ENCODE data around the gene PUM1. TPM values are rescaled to one million over a fixed set of nuclear protein-coding genes. Genes with fewer than 3 reads are reported as not detected.

Gene PUM1
- polyA plus RNA-seq, 1 experiment, result 71.3 TPM

- POLR2A ChIA-PET, result no interaction called here
- H3K9me3 ChIP-seq (ENCODE audit: control insufficient read depth, insufficient read depth, low read length), result no peaks in the 10 kb centered on the region
- no peak for DNase-seq (ENCODE audit: low read depth, low spot score)
- H3K4me3 ChIP-seq (ENCODE audit: low read depth, low read length), result no peak overlapping the region
- no peak for TF ChIP-seq CTCF (IDR thresholded peaks at IDR 0.05; ENCODE audit: low read depth, low read length)
- no peak overlapping the region for H3K27ac ChIP-seq (ENCODE audit: low read depth, low read length)
- CTCF ChIA-PET, result interaction anchor here (1.3 kb wide), 1 partner anchor 94 kb away, joined by 7 read pairs; no protein-coding TSS in a partner anchor
- H3K27me3 ChIP-seq (ENCODE audit: control insufficient read depth, insufficient read depth, low read length), result no peaks in the 10 kb centered on the region
These were observed 170.1 kb downstream of the PUM1 start for GRCh38 chr1:30895382-30895943.

GRCh38 chr1:30894508-30894973, 171.0 kb downstream of the PUM1 start:
- CTCF ChIA-PET, result interaction anchor here (1.3 to 2.4 kb wide), 2 partner anchors 93 to 112 kb away, joined by 5 to 14 read pairs; no protein-coding TSS in a partner anchor
- TF ChIP-seq CTCF (IDR thresholded peaks at IDR 0.05; ENCODE audit: low read depth, low read length), result no peak
- Histone ChIP-seq H3K27ac (ENCODE audit: low read depth, low read length) (no peak overlapping the region), H3K4me3 (ENCODE audit: low read depth, low read length) (no peak overlapping the region), H3K27me3 (ENCODE audit: control insufficient read depth, insufficient read depth, low read length) (no peaks in the 10 kb centered on the region), H3K9me3 (ENCODE audit: control insufficient read depth, insufficient read depth, low read length) (no peaks in the 10 kb centered on the region)
- POLR2A ChIA-PET, result no interaction called here
- no peak for DNase-seq (ENCODE audit: low read depth, low spot score)

- POLR2A ChIA-PET, result no interaction called here
These were observed 171.6 kb downstream of the PUM1 start for GRCh38 chr1:30893776-30894507.

GRCh38 chr1:30892671-30893073, 172.8 kb downstream of the PUM1 start:
- Histone ChIP-seq H3K27me3 (ENCODE audit: control insufficient read depth, insufficient read depth, low read length) (no peaks in the 10 kb centered on the region), H3K4me3 (ENCODE audit: low read depth, low read length) (no peak overlapping the region), H3K9me3 (ENCODE audit: control insufficient read depth, insufficient read depth, low read length) (no peaks in the 10 kb centered on the region), H3K27ac (ENCODE audit: low read depth, low read length) (no peak overlapping the region)
- POLR2A ChIA-PET, result no interaction called here
- no peak for DNase-seq (ENCODE audit: low read depth, low spot score)
- TF ChIP-seq CTCF (IDR thresholded peaks at IDR 0.05; ENCODE audit: low read depth, low read length), result no peak
- CTCF ChIA-PET, result interaction anchor here (1.2 to 2.4 kb wide), 3 partner anchors 18 to 110 kb away, joined by 4 to 14 read pairs (median 4); no protein-coding TSS in a partner anchor

More at GRCh38 chr1:30893776-30894507, 171.6 kb downstream of the PUM1 start:
- no peaks in the 10 kb centered on the region for H3K9me3 ChIP-seq (ENCODE audit: control insufficient read depth, insufficient read depth, low read length)
- TF ChIP-seq CTCF (IDR thresholded peaks at IDR 0.05; ENCODE audit: low read depth, low read length), result no peak
- H3K4me3 ChIP-seq (ENCODE audit: low read depth, low read length), result no peak overlapping the region
- no peaks in the 10 kb centered on the region for H3K27me3 ChIP-seq (ENCODE audit: control insufficient read depth, insufficient read depth, low read length)
- no peak overlapping the region for H3K27ac ChIP-seq (ENCODE audit: low read depth, low read length)
- DNase-seq (ENCODE audit: low read depth, low spot score), result no peak
- CTCF ChIA-PET, result interaction anchor here (1.0 to 2.4 kb wide), 3 partner anchors 92 to 175 kb away, joined by 3 to 14 read pairs (median 5); no protein-coding TSS in a partner anchor

GRCh38 chr1:30891227-30891552, 174.3 kb downstream of the PUM1 start:
- DNase-seq (ENCODE audit: low read depth, low spot score), result no peak
- Histone ChIP-seq H3K4me3 (ENCODE audit: low read depth, low read length) (no peak overlapping the region), H3K27me3 (ENCODE audit: control insufficient read depth, insufficient read depth, low read length) (no peaks in the 10 kb centered on the region), H3K9me3 (ENCODE audit: control insufficient read depth, insufficient read depth, low read length) (no peaks in the 10 kb centered on the region), H3K27ac (ENCODE audit: low read depth, low read length) (no peak overlapping the region)
- CTCF ChIA-PET, result no interaction called here
- TF ChIP-seq CTCF (IDR thresholded peaks at IDR 0.05; ENCODE audit: low read depth, low read length), result no peak
- POLR2A ChIA-PET, result no interaction called here

All from AG04450 (cell line).